Hepatocyte (in vitro differentiated cells): Measurements from ENCODE around the gene RBM5.

Experiments used
- CTCF ChIP-seq: fragments of 200-600 bp; sonication (generic); IDR thresholded peaks from 2 replicates; pipeline ENCODE4 v1.5.1; 2016; ENCODE audit warnings: antibody characterized with exemption, mild to moderate bottlenecking; ENCODE audit not compliant: poor library complexity
- EZH2 ChIP-seq: fragments of 200-600 bp; sonication (generic); IDR thresholded peaks from 2 replicates; pipeline ENCODE4 v1.6.1; 2016; ENCODE audit warnings: antibody characterized with exemption, mild to moderate bottlenecking, borderline replicate concordance

- TF ChIP-seq CTCF (no peak), EZH2 (no peak)
Measured at GRCh38 chr3:50100386-50100785, 11.7 kb downstream of the RBM5 start.
